Measurements from ENCODE around the gene INHBA. TPM values are rescaled to one million over a fixed set of nuclear protein-coding genes. Genes with fewer than 3 reads are reported as not detected.
A peak's percentile ranks its signal among the peaks of the same experiment; 100 is the strongest.

Gene INHBA
- 81.2 TPM for total RNA-seq
- long read RNA-seq, full-length matches to known transcripts: 94 of 139 reads
- long read RNA-seq, partial matches to known transcripts: 17 of 139 reads
- long read RNA-seq, other reads (novel, unspliced or antisense): 28 of 139 reads

DNA sequence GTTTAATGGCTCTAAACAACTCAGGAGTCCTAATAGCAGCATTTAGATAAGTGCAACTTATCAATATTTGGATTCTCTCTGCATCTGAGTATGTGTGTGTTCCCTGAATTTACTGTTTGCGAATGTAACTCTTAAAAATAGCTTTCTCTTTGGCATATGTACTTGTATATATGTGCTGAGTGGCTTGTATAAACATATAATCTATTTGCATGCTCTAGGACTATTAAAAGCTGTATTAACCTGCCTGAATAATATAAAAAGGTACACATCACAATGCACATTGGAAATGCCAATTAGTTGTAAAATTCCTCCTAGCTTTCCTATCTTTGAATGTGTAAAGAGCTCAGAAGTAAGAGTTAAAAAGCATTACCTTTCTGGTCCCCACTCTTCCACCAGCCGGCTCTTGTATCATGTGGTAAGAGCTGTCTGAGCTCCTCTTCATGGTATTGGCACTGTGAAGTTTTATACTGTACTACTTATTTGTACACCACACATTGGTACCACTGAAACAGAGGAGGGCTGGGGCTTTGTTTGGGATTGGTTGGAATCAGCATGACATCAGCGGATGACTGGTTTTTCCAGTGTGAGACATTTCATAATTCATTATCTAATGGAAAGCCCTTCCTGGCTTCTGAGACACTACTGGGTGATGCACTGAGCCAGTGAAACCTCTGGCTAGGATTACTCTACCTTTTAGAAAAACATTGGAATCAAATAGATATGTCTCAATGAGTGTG is at the start of gene INHBA:
Gene INHBA, minus strand, starts transcription at position 456 of the 737 bp plus-strand sequence. CDS start 2,716 bp downstream, outside the sequence.
- H3K9me3 ChIP-seq: no peaks in the 10 kb centered on the region
- TF ChIP-seq, protein P1, sequence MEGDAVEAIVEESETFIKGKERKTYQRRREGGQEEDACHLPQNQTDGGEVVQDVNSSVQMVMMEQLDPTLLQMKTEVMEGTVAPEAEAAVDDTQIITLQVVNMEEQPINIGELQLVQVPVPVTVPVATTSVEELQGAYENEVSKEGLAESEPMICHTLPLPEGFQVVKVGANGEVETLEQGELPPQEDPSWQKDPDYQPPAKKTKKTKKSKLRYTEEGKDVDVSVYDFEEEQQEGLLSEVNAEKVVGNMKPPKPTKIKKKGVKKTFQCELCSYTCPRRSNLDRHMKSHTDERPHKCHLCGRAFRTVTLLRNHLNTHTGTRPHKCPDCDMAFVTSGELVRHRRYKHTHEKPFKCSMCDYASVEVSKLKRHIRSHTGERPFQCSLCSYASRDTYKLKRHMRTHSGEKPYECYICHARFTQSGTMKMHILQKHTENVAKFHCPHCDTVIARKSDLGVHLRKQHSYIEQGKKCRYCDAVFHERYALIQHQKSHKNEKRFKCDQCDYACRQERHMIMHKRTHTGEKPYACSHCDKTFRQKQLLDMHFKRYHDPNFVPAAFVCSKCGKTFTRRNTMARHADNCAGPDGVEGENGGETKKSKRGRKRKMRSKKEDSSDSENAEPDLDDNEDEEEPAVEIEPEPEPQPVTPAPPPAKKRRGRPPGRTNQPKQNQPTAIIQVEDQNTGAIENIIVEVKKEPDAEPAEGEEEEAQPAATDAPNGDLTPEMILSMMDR (IDR thresholded peaks at IDR 0.05): no peak
- peaks cover 8% of the 10 kb centered on the region for H3K27me3 ChIP-seq (ENCODE audit: low read depth)
- intact Hi-C loops (cut with DNase I): no loop called here
- H3K4me3 ChIP-seq: peak within 1 kb of the TSS; percentile 38
- ATAC-seq: peak; percentile 16 to 31
- H3K36me3 ChIP-seq: no peaks in the 10 kb centered on the region
- no peak for DNase-seq
- H3K27ac ChIP-seq: peak within 1 kb of the TSS; percentile 10
- peaks cover 25% of the 10 kb centered on the region for H3K4me1 ChIP-seq

GRCh38 chr7:41752615-41753014 is 49.7 kb upstream of the INHBA start:
- H3K4me3 ChIP-seq: no peak overlapping the region
- no peaks in the 10 kb centered on the region for H3K36me3 ChIP-seq
- ATAC-seq (no peak), DNase-seq (no peak)
- H3K27me3 ChIP-seq (ENCODE audit: low read depth): no peaks in the 10 kb centered on the region
- no peak overlapping the region for H3K27ac ChIP-seq
- TF ChIP-seq, protein P1 (IDR thresholded peaks at IDR 0.05): no peak
- intact Hi-C loops (cut with DNase I): no loop called here
- peaks cover 15% of the 10 kb centered on the region for H3K9me3 ChIP-seq
- H3K4me1 ChIP-seq: no peaks in the 10 kb centered on the region

- H3K4me1 ChIP-seq: no peaks in the 10 kb centered on the region
- TF ChIP-seq, protein P1 (IDR thresholded peaks at IDR 0.05): no peak
- no peak for ATAC-seq
- H3K36me3 ChIP-seq: no peaks in the 10 kb centered on the region
- H3K27me3 ChIP-seq (ENCODE audit: low read depth): no peaks in the 10 kb centered on the region
- H3K27ac ChIP-seq: no peak overlapping the region
- H3K9me3 ChIP-seq: peaks cover 12% of the 10 kb centered on the region
- DNase-seq: no peak
- no peak overlapping the region for H3K4me3 ChIP-seq
- intact Hi-C loops (cut with DNase I): no loop called here
These were observed 48.0 kb upstream of the INHBA start for GRCh38 chr7:41750661-41751540.

GRCh38 chr7:41747961-41748360 is 45.1 kb upstream of the INHBA start:
- TF ChIP-seq, protein P1 (IDR thresholded peaks at IDR 0.05): no peak

GRCh38 chr7:41745451-41745850 is 42.6 kb upstream of the INHBA start:
- H3K4me1 ChIP-seq: no peaks in the 10 kb centered on the region
- TF ChIP-seq, protein P1 (IDR thresholded peaks at IDR 0.05): no peak
- no peak overlapping the region for H3K4me3 ChIP-seq
- ATAC-seq (no peak), DNase-seq (no peak)
- no peak overlapping the region for H3K27ac ChIP-seq
- peaks cover 10% of the 10 kb centered on the region for H3K9me3 ChIP-seq
- intact Hi-C loops (cut with DNase I): no loop called here
- H3K36me3 ChIP-seq: no peaks in the 10 kb centered on the region
- no peaks in the 10 kb centered on the region for H3K27me3 ChIP-seq (ENCODE audit: low read depth)

More at GRCh38 chr7:41747961-41748360, 45.1 kb upstream of the INHBA start:
- Histone ChIP-seq H3K36me3 (no peaks in the 10 kb centered on the region), H3K27me3 (ENCODE audit: low read depth) (no peaks in the 10 kb centered on the region), H3K4me1 (no peaks in the 10 kb centered on the region), H3K27ac (no peak overlapping the region), H3K9me3 (no peaks in the 10 kb centered on the region), H3K4me3 (no peak overlapping the region)
- intact Hi-C loops (cut with DNase I): no loop called here
- ATAC-seq: no peak
- no peak for DNase-seq

Data from lower lobe of right lung (tissue), 2 donors.